Activated CD8-positive, alpha-beta memory T cell treated with anti-CD3 and anti-CD28 coated beads, Interleukin-2, amount 50 U/mL, for 24 hours (primary cell): ENCODE results near the gene COG6.

ENCODE experiments used
- DNase-seq: peaks from one replicate; pipeline ENCODE4 v3.0.0-alpha.2; 2020; ENCODE audit errors: extremely low read depth

COG6 gene

GRCh38 chr13:39676315-39676876, 20.9 kb downstream of the COG6 start:
- no peak for DNase-seq

GRCh38 chr13:39682310-39682709, 26.8 kb downstream of the COG6 start:
- DNase-seq, result no peak

- no peak for DNase-seq
Observed at GRCh38 chr13:39682788-39683187, 27.3 kb downstream of the COG6 start.

GRCh38 chr13:39684531-39685137, 29.2 kb downstream of the COG6 start:
- no peak for DNase-seq

GRCh38 chr13:39685652-39686051, 30.2 kb downstream of the COG6 start:
- DNase-seq, result no peak

- DNase-seq, result no peak
Observed at GRCh38 chr13:39688278-39688677, 32.8 kb downstream of the COG6 start.

- DNase-seq, result no peak
Observed at GRCh38 chr13:39688699-39689405, 33.4 kb downstream of the COG6 start.

- DNase-seq, result no peak
Observed at GRCh38 chr13:39692660-39693438, 37.4 kb downstream of the COG6 start.

- no peak for DNase-seq
Observed at GRCh38 chr13:39699274-39699673, 43.8 kb downstream of the COG6 start.

- DNase-seq, result no peak
Observed at GRCh38 chr13:39712626-39713025, 57.2 kb downstream of the COG6 start.

- no peak for DNase-seq
Observed at GRCh38 chr13:39729156-39729555, 73.7 kb downstream of the COG6 start.

- no peak for DNase-seq
Observed at GRCh38 chr13:39734952-39735351, 79.5 kb downstream of the COG6 start.

GRCh38 chr13:39737047-39737446, 81.6 kb downstream of the COG6 start:
- DNase-seq, result no peak

- no peak for DNase-seq
Observed at GRCh38 chr13:39740761-39741160, 85.3 kb downstream of the COG6 start.

- DNase-seq, result no peak
Observed at GRCh38 chr13:39748961-39749360, 93.5 kb downstream of the COG6 start.

- DNase-seq, result no peak
Observed at GRCh38 chr13:39749528-39749927, 94.1 kb downstream of the COG6 start.

GRCh38 chr13:39751805-39752204, 96.3 kb downstream of the COG6 start:
- DNase-seq, result no peak

GRCh38 chr13:39760521-39760920, 105.1 kb downstream of the COG6 start:
- no peak for DNase-seq

- DNase-seq, result no peak
Observed at GRCh38 chr13:39765801-39766463, 110.5 kb downstream of the COG6 start.

- no peak for DNase-seq
Observed at GRCh38 chr13:39766464-39767158, 111.1 kb downstream of the COG6 start.

- DNase-seq, result no peak
Observed at GRCh38 chr13:39767791-39768517, 112.5 kb downstream of the COG6 start.
